Stomach (tissue), 4 donors: ENCODE data around the gene ATP11A.

Experiments used
- POLR2A ChIP-seq, 4 donors: fragments of 450-650 bp; IDR thresholded peaks; one replicate each; pipeline ENCODE4 v1.6.1; 2016; ENCODE audit warnings: antibody characterized with exemption in 4 of 4, control low read depth in 2 of 4, mild to moderate bottlenecking in 1 of 4, moderate library complexity in 1 of 4
- TF ChIP-seq, protein P1 (sequence below), 7 experiments: fragments of 450-650 bp in 4 of 7; fragments of 200-600 bp in 3 of 7; sonication (generic) in 3 of 7; IDR thresholded peaks; one replicate each; pipeline ENCODE4 v1.5.1; 2016 to 2019; ENCODE audit warnings: antibody characterized with exemption in 7 of 7, control low read depth in 2 of 7, mild to moderate bottlenecking in 1 of 7

DNA sequence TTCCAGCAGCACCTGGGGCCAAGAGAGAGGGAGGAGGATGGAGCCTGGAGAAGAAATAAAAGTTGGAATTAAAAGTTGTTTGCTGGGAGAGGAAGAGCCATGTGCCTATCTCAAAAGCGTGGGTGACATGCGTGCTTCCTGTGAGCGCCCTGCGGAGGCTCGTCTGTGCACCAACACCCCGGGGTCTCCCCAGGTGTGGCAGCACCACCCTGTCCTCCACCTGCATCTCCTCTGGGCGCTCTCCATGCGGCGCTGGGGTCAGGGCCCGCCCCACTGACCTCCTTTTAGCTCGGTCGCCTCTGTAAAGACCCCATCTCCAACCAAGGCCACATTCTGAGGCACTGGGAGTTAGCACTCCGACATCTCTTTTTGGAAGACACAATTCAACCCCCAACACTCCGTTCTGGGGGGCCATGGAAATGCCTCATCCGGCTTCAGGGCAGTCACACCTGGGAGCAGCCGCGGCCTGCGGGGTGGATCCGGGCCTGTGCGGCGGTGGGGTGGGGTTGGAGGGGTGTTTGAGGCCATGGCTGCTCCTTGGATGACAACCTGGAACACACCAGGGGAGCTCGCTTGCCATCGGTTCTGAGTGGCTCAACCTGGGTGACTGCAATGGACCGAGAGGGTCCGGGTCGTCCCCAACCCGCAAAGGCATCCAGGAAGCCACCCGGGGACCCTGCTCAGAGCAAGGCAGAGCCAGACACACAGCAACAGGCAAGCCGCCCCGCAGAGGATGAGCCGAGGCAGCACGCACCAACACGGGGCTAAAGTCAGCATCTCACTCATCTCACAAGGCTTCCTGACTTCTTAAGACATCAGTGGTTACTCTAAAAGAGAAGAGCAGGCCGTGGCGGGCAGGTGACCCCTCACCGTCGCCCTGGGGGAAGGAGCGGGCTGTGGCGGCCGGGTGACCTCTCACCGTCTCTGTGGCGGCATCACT lies 199.8 kb downstream of the ATP11A start:
- no peak for TF ChIP-seq POLR2A (IDR thresholded peaks at IDR 0.05)
- TF ChIP-seq, protein P1, sequence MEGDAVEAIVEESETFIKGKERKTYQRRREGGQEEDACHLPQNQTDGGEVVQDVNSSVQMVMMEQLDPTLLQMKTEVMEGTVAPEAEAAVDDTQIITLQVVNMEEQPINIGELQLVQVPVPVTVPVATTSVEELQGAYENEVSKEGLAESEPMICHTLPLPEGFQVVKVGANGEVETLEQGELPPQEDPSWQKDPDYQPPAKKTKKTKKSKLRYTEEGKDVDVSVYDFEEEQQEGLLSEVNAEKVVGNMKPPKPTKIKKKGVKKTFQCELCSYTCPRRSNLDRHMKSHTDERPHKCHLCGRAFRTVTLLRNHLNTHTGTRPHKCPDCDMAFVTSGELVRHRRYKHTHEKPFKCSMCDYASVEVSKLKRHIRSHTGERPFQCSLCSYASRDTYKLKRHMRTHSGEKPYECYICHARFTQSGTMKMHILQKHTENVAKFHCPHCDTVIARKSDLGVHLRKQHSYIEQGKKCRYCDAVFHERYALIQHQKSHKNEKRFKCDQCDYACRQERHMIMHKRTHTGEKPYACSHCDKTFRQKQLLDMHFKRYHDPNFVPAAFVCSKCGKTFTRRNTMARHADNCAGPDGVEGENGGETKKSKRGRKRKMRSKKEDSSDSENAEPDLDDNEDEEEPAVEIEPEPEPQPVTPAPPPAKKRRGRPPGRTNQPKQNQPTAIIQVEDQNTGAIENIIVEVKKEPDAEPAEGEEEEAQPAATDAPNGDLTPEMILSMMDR (IDR thresholded peaks at IDR 0.05) = no peak
